Glutamatergic neuron (in vitro differentiated cells): ENCODE measurements around the gene LRP1B. TPM values are rescaled to one million over a fixed set of nuclear protein-coding genes. Genes with fewer than 3 reads are reported as not detected.

Experiments
- DNase-seq: peaks from one replicate; pipeline ENCODE4 v3.0.0; 2022
- H3K27ac Mint-ChIP-seq: one replicate; pipeline ENCODE4 v1.8.0; 2020; ENCODE audit warnings: mild to moderate bottlenecking, mixed read lengths, inconsistent platforms; ENCODE audit not compliant: unreplicated experiment
- H3K27me3 Mint-ChIP-seq: one replicate; pipeline ENCODE4 v1.8.0; 2020; ENCODE audit warnings: mild to moderate bottlenecking, moderate library complexity, mixed read lengths, inconsistent platforms; ENCODE audit not compliant: unreplicated experiment
- H3K36me3 Mint-ChIP-seq: one replicate; pipeline ENCODE4 v1.8.0; 2020; ENCODE audit warnings: mild to moderate bottlenecking, mixed read lengths, inconsistent platforms; ENCODE audit not compliant: unreplicated experiment
- H3K4me1 Mint-ChIP-seq: one replicate; pipeline ENCODE4 v1.8.0; 2020; ENCODE audit warnings: mild to moderate bottlenecking, low read depth, mixed read lengths, inconsistent platforms; ENCODE audit not compliant: unreplicated experiment
- H3K4me3 Mint-ChIP-seq: one replicate; pipeline ENCODE4 v1.8.0; 2020; ENCODE audit warnings: mild to moderate bottlenecking, mixed read lengths, inconsistent platforms; ENCODE audit not compliant: unreplicated experiment
- H3K9me3 Mint-ChIP-seq: one replicate; pipeline ENCODE4 v1.8.0; 2020; ENCODE audit warnings: mild to moderate bottlenecking, moderate library complexity, mixed read lengths, inconsistent platforms; ENCODE audit not compliant: unreplicated experiment
- CTCF ChIP-seq: fragments of 200-600 bp; sonication (generic); IDR thresholded peaks from one replicate; pipeline ENCODE4 v1.5.0; 2021; ENCODE audit not compliant: partially characterized antibody, unreplicated experiment
- total RNA-seq: library from RNA; stranded (reverse); fragmentation: NEBNext Ultra II Directional; extraction: Animal tissue kit (Norgen Biotek cat#: 25700); gene quantifications from one replicate; pipeline ENCODE4 v1.2.1, GENCODE V29; 2021; ENCODE audit not compliant: unreplicated experiment

LRP1B gene
- total RNA-seq, 1 donor from 2014 or later: 28.7 TPM

DNA sequence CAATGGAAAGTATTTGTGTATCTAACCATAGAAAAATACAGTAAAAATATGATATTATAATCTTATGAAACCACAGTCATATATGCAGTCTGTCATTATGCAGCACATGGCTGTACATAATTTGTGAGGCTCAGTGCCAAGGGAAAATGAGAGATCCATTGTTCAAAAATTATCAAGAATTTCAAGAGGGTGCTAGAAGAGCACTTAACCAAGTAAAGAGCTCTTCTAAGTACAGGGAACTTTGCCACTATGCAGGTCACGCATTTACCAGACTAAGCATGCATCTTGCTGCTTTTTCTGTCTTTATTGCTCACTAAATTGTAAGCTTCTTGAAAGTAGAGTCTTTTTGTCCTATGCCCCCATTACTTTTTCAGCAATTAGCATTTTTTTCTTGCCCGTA lies 438.0 kb downstream of the LRP1B start:
- H3K27ac Mint-ChIP-seq: no peak overlapping the region
- no peak overlapping the region for H3K4me3 Mint-ChIP-seq
- H3K27me3 Mint-ChIP-seq: no peaks in the 10 kb centered on the region
- no peaks in the 10 kb centered on the region for H3K9me3 Mint-ChIP-seq
- H3K36me3 Mint-ChIP-seq: no peaks in the 10 kb centered on the region
- peaks cover 5% of the 10 kb centered on the region for H3K4me1 Mint-ChIP-seq
- no peak for TF ChIP-seq CTCF
- DNase-seq: no peak

DNA sequence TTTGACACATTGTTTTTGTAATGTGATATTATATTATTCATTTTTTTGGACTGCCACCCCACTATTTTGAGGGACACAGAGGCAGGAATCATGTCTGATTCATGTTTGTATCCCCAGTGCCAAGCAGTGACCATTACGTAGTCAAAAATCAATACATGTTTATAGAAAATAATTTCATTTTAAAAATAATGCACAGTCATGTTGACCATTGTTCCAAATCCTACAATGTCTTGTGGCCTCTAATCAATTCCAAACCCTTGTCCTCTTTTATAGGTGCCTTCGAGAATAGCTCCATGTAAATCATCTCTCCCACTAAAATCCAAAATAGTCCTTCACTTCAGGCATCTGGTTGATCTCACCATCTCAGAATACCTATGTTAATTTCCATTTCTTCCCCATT lies 454.7 kb downstream of the LRP1B start:
- TF ChIP-seq CTCF: no peak
- no peaks in the 10 kb centered on the region for H3K36me3 Mint-ChIP-seq
- no peak overlapping the region for H3K4me3 Mint-ChIP-seq
- no peak for DNase-seq
- H3K27ac Mint-ChIP-seq: no peak overlapping the region
- H3K9me3 Mint-ChIP-seq: no peaks in the 10 kb centered on the region
- H3K4me1 Mint-ChIP-seq: no peaks in the 10 kb centered on the region
- no peaks in the 10 kb centered on the region for H3K27me3 Mint-ChIP-seq

DNA sequence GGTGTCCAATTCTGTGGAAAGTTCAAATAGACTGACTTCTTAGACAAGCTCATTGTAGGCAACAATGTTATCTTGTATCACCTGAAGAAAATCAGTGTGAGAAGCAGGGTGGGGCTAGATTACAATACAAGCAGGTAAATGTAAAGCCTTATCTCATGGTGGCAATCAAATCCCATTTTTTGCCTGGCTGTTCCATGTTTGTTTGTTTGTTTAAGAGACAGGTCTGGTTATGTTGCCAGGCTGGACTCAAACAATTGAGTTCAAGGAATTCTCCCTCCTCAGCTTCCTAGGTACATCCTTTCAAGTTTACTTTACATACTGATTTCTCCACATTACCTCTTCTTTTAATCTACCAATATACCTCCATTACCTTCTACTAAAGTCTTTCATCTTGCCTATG lies 464.6 kb downstream of the LRP1B start:
- Mint-ChIP-seq H3K27me3 (no peaks in the 10 kb centered on the region), H3K36me3 (peaks cover 17% of the 10 kb centered on the region), H3K4me1 (peaks cover 11% of the 10 kb centered on the region), H3K27ac (peak overlapping the region; percentile 84), H3K4me3 (no peak overlapping the region), H3K9me3 (peaks cover 4% of the 10 kb centered on the region)
- TF ChIP-seq CTCF: no peak
- DNase-seq: no peak

DNA sequence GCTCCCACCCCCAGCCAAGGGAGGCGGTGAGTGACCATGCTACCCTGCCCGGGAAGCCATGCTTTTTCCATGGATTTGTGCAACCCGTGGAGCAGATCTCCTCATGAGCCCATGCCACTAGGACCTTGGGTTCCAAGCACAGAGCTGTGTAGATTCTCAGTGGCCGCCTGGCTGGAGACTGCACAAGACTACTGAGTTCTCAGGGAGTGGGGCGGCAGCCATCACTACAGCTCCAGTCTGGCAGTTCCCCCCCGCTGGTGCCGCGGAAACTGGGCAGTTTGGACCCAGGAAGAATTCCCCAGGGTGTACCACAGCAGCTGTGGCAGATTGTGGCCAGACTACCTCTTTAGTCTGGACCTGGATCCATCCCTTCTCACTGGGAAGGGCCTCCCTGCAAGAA lies 470.6 kb downstream of the LRP1B start:
- TF ChIP-seq CTCF: no peak
- H3K4me3 Mint-ChIP-seq: no peak overlapping the region
- H3K36me3 Mint-ChIP-seq: peaks cover 17% of the 10 kb centered on the region
- H3K27ac Mint-ChIP-seq: no peak overlapping the region
- H3K9me3 Mint-ChIP-seq: peaks cover 10% of the 10 kb centered on the region
- no peaks in the 10 kb centered on the region for H3K27me3 Mint-ChIP-seq
- H3K4me1 Mint-ChIP-seq: peaks cover 11% of the 10 kb centered on the region
- DNase-seq: no peak

DNA sequence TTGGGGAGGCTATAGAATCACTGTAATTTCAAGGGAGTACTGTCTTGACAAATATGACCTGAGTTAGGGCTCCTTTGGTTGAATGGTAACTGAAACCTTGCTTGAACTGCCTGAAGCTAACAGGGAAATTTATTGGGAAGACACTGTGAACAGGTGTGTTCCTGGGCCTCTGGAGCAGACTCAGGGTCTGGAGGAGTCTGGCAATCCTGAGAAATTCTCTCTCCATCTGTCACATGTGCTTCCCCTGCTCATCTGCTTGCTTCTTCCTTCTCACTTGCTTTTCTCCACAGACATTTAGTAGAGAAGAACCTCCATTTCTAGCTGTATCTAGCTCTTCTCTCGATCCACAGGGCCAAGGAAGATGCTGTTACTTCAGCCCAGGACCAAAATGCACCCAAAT lies 476.5 kb downstream of the LRP1B start:
- TF ChIP-seq CTCF: no peak
- DNase-seq: no peak
- Mint-ChIP-seq H3K27ac (peak overlapping the region; percentile 25), H3K27me3 (peaks cover 2% of the 10 kb centered on the region), H3K36me3 (no peaks in the 10 kb centered on the region), H3K4me3 (no peak overlapping the region), H3K9me3 (peaks cover under 1% of the 10 kb centered on the region), H3K4me1 (peaks cover 14% of the 10 kb centered on the region)
